ENCODE results near the gene C6orf15. TPM values are rescaled to one million over a fixed set of nuclear protein-coding genes. Genes with fewer than 3 reads are reported as not detected.

Gene C6orf15
- total and polyA plus RNA-seq, 2 donors (not counting 3 experiments of a cell fraction or from before 2014, with no cell fraction given), result not detected

- H3K9me1 ChIP-seq (replicated peaks; ENCODE audit: control insufficient read depth, extremely low read depth, insufficient read depth, low read length), result no peaks in the 10 kb centered on the region
- H3K27me3 ChIP-seq (ENCODE audit: control insufficient read depth in 2 of 2, insufficient read depth in 2 of 2, low read length in 2 of 2), result no peaks in the 10 kb centered on the region
- H3K4me2 ChIP-seq (ENCODE audit: insufficient read depth, low read length), result no peak overlapping the region
- no peak overlapping the region for H3K9ac ChIP-seq (replicated peaks; ENCODE audit: extremely low read depth, insufficient read depth, low read length)
- no peaks in the 10 kb centered on the region for H4K20me1 ChIP-seq (replicated peaks; ENCODE audit: control insufficient read depth, extremely low read depth, insufficient read depth, low read length)
- no TSS peak for BruUV-seq (replicated peaks)
- no peaks in the 10 kb centered on the region for H3K9me3 ChIP-seq (replicated peaks; ENCODE audit: control insufficient read depth, insufficient read depth, low read length)
- no peak overlapping the region for H2AFZ ChIP-seq (ENCODE audit: low read depth, low read length)
- peaks cover 8% of the 10 kb centered on the region for H3K4me1 ChIP-seq (ENCODE audit: control insufficient read depth, extremely low read depth, insufficient read depth, low read length)
- no peak for TF ChIP-seq CTCF (IDR thresholded peaks at IDR 0.05; ENCODE audit: extremely low read depth in 1 of 2, insufficient read depth in 1 of 2, low read depth in 1 of 2, low read length in 2 of 2)
- no peak for TF ChIP-seq POLR2AphosphoS5 (IDR thresholded peaks at IDR 0.05; ENCODE audit: insufficient read depth, low read depth, low read length)
- no peak for TF ChIP-seq FOS (IDR thresholded peaks at IDR 0.05; ENCODE audit: borderline replicate concordance, insufficient read depth, low read length)
- H3K36me3 ChIP-seq (ENCODE audit: control insufficient read depth in 2 of 2, extremely low read depth in 1 of 2, insufficient read depth in 2 of 2, low read length in 2 of 2), result peaks cover 0 to 4% of the 10 kb centered on the region in 2 experiments
- DNase-seq (ENCODE audit: low read depth, low spot score) (no peak), FAIRE-seq (no peak)
- POLR2A ChIA-PET, result no interaction called here
- dilution Hi-C loops (cut with MboI; ENCODE audit: extremely low pct_ligation_motif_present, low sequenced_read_pairs) (no loop called here), intact Hi-C loops (cut with micrococcal nuclease) (no loop called here)
- peaks cover 8% of the 10 kb centered on the region for H3K79me2 ChIP-seq (ENCODE audit: control insufficient read depth, insufficient read depth, low read length)
- H3K4me3 ChIP-seq (replicated peaks in 1 of 3; ENCODE audit: insufficient read depth in 1 of 3, low read depth in 1 of 3, low read length in 3 of 3), result no peak overlapping the region
- H3K27ac ChIP-seq (ENCODE audit: insufficient read depth, low read depth, low read length), result no peak overlapping the region
- CTCF ChIA-PET, result interaction anchor here (0.7 to 1.2 kb wide), 2 partner anchors 11 to 38 kb away, joined by 3 read pairs; no protein-coding TSS in a partner anchor
These were observed 42.1 kb upstream of the C6orf15 start for GRCh38 chr6:31154436-31154835.

- Histone ChIP-seq H3K36me3 (ENCODE audit: control insufficient read depth in 2 of 2, extremely low read depth in 1 of 2, insufficient read depth in 2 of 2, low read length in 2 of 2) (peaks cover 0 to 7% of the 10 kb centered on the region in 2 experiments), H3K79me2 (ENCODE audit: control insufficient read depth, insufficient read depth, low read length) (no peaks in the 10 kb centered on the region), H3K9me3 (replicated peaks; ENCODE audit: control insufficient read depth, insufficient read depth, low read length) (no peaks in the 10 kb centered on the region), H3K4me1 (ENCODE audit: control insufficient read depth, extremely low read depth, insufficient read depth, low read length) (no peaks in the 10 kb centered on the region), H2AFZ (ENCODE audit: low read depth, low read length) (no peak overlapping the region), H3K4me3 (replicated peaks in 1 of 3; ENCODE audit: insufficient read depth in 1 of 3, low read depth in 1 of 3, low read length in 3 of 3) (no peak overlapping the region), H3K4me2 (ENCODE audit: insufficient read depth, low read length) (no peak overlapping the region), H4K20me1 (replicated peaks; ENCODE audit: control insufficient read depth, extremely low read depth, insufficient read depth, low read length) (no peaks in the 10 kb centered on the region), H3K9ac (replicated peaks; ENCODE audit: extremely low read depth, insufficient read depth, low read length) (no peak overlapping the region), H3K27me3 (ENCODE audit: control insufficient read depth in 2 of 2, insufficient read depth in 2 of 2, low read length in 2 of 2) (no peaks in the 10 kb centered on the region), H3K27ac (ENCODE audit: insufficient read depth, low read depth, low read length) (no peak overlapping the region), H3K9me1 (replicated peaks; ENCODE audit: control insufficient read depth, extremely low read depth, insufficient read depth, low read length) (no peaks in the 10 kb centered on the region)
- DNase-seq (ENCODE audit: low read depth, low spot score) (no peak), FAIRE-seq (no peak)
- intact Hi-C loops (cut with micrococcal nuclease) (no loop called here), dilution Hi-C loops (cut with MboI; ENCODE audit: extremely low pct_ligation_motif_present, low sequenced_read_pairs) (no loop called here)
- no TSS peak for BruUV-seq (replicated peaks)
- ChIA-PET CTCF (interaction anchor here (1.0 to 1.3 kb wide), 2 partner anchors 9 to 15 kb away, joined by 3 to 7 read pairs; no protein-coding TSS in a partner anchor), POLR2A (no interaction called here)
- TF ChIP-seq FOS (IDR thresholded peaks at IDR 0.05; ENCODE audit: borderline replicate concordance, insufficient read depth, low read length) (no peak), EZH2 (IDR thresholded peaks at IDR 0.05; ENCODE audit: borderline replicate concordance, low read depth, low read length, severe bottlenecking) (no peak), JUN (IDR thresholded peaks at IDR 0.05; ENCODE audit: borderline replicate concordance, insufficient read depth, insufficient read length, low read depth) (no peak), MYC (IDR thresholded peaks at IDR 0.05; ENCODE audit: low read depth, low read length) (no peak), GATA2 (IDR thresholded peaks at IDR 0.05; ENCODE audit: insufficient read depth, insufficient read length, low read depth, low read length) (no peak), POLR2A (IDR thresholded peaks at IDR 0.05; ENCODE audit: low read depth, low read length) (no peak), CTCF (IDR thresholded peaks at IDR 0.05; ENCODE audit: extremely low read depth in 1 of 2, insufficient read depth in 1 of 2, low read depth in 1 of 2, low read length in 2 of 2) (no peak), MAX (IDR thresholded peaks at IDR 0.05; ENCODE audit: insufficient read depth, insufficient read length) (no peak), POLR2AphosphoS5 (IDR thresholded peaks at IDR 0.05; ENCODE audit: insufficient read depth, low read depth, low read length) (no peak)
These were observed 40.4 kb upstream of the C6orf15 start for GRCh38 chr6:31152781-31153180.

Measured in endothelial cell of umbilical vein (primary cell).